HFF-Myc (cell line): Measurements from ENCODE around the gene PLSCR2.
"Not testable (repeated sequence)": the region's sequence is repeated elsewhere in the genome, so short reads cannot be mapped to it uniquely, and the experiment has no call there.

ENCODE experiments used
- DNase-seq: peaks from one replicate; pipeline ENCODE4 v3.0.0-alpha.2; 2011; ENCODE audit warnings: low read depth; ENCODE audit errors: extremely low read depth
- H3K4me3 ChIP-seq: replicated peaks from 2 replicates; pipeline ENCODE4 v1.5.1; 2011; ENCODE audit warnings: low read depth, mild to moderate bottlenecking, control low read depth, low read length
- TF ChIP-seq, protein P1 (sequence below): IDR thresholded peaks from 2 replicates; pipeline ENCODE4 v1.5.1; 2012; ENCODE audit warnings: mild to moderate bottlenecking, low read depth, low read length, control low read depth; ENCODE audit errors: missing control alignments

PLSCR2 gene

DNA sequence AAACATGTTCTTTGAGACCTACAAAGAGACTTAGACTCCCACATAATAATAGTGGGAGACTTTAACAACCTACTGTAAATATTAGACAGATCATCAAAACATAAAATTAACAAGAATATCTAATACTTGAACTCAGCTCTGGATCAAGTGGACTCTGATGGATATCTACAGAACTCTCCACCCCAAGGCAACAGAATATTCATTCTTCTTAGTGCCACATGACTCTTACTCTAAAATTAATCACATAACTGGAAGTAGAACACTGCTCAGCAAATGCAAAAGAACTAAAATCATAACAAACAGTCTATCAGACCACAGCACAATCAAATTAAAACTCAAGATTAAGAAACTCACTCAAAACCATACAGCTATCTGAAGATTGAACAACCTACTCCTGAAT is 15.9 kb upstream of the PLSCR2 start:
- no peak for DNase-seq
- H3K4me3 ChIP-seq = no peak overlapping the region
- TF ChIP-seq, protein P1, sequence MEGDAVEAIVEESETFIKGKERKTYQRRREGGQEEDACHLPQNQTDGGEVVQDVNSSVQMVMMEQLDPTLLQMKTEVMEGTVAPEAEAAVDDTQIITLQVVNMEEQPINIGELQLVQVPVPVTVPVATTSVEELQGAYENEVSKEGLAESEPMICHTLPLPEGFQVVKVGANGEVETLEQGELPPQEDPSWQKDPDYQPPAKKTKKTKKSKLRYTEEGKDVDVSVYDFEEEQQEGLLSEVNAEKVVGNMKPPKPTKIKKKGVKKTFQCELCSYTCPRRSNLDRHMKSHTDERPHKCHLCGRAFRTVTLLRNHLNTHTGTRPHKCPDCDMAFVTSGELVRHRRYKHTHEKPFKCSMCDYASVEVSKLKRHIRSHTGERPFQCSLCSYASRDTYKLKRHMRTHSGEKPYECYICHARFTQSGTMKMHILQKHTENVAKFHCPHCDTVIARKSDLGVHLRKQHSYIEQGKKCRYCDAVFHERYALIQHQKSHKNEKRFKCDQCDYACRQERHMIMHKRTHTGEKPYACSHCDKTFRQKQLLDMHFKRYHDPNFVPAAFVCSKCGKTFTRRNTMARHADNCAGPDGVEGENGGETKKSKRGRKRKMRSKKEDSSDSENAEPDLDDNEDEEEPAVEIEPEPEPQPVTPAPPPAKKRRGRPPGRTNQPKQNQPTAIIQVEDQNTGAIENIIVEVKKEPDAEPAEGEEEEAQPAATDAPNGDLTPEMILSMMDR = no peak

DNA sequence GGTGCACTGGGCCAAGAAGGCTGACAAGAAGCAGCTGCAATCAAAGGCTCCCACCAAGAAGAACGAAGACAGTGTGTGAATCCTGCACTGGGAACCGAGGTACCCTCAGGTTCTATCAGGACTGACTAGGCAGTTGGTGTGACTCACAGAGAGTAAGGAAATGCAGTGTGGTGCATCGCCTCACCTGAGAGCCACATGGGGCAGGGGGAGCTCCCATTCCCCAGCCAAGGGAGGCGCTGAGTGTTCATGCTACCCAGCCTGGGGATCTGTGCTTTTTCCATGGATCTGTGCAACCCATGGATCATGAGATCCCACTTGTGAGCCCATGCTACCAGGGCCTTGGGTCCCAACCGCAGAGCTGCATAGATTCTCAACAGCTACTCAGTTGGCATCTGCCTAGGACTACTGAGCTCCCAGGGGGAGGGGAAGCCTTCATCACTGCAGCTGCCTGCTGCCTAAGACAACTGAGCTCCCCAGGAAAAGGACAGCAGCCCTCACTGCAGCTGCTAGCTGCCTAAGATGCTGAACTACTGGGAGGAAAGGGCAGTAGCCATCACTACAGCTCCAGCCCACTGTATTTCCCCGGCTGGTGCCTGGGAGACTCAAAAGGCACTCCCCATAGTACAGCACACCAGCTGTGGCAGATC is 6.9 kb upstream of the PLSCR2 start:
- TF ChIP-seq, protein P1 = no peak
- DNase-seq = no peak
- no peak overlapping the region for H3K4me3 ChIP-seq

DNA sequence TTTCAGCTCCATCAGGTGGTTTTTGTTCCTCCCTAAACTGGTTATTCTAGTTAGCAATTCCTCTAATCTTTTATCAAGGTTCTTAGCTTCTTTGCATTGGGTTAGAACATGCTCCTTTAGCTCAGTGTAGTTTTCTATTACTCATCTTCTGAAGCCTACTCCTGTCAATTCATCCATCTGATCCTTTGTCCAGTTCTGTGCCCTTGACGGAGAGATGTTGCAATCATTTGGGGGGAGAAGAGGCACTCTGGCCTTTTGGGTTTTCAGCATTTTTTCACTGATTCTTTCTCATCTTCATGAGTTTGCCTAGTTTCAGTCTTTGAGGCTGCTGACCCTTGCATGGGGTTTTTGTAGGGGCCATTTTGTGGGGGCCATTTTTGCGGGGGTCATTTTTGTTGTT is 5.6 kb upstream of the PLSCR2 start:
- DNase-seq, H3K4me3 ChIP-seq: not testable (repeated sequence)

DNA sequence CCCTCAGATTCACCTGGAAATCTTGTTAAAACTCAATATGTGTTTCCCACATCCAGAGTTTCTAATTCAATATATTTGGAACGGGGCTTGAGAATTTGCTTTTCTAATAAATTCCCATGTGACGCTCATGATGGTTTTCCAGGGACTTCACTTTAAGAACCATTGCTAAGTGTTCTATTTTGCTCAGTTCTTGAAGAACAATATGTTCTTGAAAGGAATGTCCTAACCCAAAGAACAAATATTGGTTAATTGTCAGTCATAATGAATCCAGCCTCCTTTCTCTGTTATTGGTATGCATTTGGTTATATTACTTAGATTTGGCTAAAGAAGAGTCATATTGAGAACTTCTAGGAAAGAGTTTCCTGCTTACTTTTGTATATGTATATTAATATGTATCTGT is 4.4 kb upstream of the PLSCR2 start:
- TF ChIP-seq, protein P1 = no peak
- H3K4me3 ChIP-seq = no peak overlapping the region
- DNase-seq = no peak

DNA sequence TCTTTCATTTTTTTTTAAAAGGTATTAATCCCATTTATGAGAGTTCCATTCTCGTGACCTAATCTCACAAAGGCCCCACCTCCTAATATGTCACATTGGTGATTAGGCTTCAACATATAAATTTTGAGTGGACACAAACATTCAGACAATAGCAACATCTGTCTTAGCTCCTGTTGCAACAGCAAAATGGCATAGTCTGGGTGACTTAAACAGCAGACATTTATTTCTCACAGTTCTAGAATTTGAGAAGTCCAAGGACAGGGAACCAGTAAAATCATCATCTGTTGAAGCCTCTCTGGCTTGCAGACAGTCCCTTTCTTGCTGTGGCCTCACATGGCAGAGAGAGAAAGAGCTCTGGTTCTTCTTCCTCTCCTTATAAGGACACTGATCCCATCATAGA is 3.2 kb upstream of the PLSCR2 start:
- TF ChIP-seq, protein P1 = no peak
- H3K4me3 ChIP-seq = no peak overlapping the region
- DNase-seq = no peak

DNA sequence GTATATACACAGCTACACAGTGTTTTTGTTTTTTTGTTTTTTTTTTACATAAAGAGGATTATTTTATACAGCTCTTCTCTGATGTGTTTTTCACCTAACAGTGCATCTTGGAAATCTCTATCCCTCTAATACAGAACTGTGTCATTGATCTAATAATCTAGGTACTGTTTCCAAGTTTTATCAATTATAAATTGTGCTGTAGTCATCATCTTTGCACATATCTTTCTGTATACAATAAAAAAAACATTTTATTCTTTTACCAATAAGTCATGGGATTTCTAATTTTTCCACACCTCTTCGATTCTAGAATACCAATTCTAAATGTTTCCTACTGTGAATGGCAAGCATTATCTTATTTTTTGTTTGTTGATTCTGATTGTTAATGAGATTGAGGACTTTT is 1.7 kb upstream of the PLSCR2 start:
- no peak for DNase-seq
- H3K4me3 ChIP-seq = no peak overlapping the region
- TF ChIP-seq, protein P1 = no peak

DNA sequence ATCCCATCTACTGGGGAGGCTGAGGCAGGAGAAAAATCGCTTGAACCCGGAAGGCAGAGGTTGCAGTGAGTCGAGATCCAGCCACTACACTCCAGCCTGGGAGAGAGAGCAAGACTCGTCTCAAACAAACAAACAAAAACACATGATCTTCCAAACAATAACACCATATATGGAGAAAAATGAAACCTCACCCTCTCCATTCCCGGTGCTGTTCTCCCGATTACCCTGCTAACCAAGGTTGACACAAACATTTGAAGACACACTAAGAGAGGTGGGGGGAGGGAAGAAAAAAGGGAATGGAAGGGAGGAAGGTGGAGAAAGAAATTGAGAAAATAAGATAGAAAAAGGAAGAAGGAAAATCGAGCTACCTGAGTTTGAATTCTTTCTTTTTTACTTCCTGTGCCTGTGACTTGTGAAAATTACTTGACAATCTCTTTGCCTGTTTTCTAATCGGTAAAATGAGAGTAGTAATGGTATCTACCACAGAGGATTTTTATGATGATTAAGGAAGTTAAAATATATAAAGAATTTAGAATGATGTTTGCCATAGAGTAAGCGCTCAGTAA is 1.1 kb upstream of the PLSCR2 start:
- no peak for DNase-seq
- no peak overlapping the region for H3K4me3 ChIP-seq
- TF ChIP-seq, protein P1 = no peak
